Lower leg skin (tissue), 3 donors: ENCODE data around the gene RPS6KL1.

Source experiments
- CTCF ChIP-seq, 3 donors: fragments of 450-650 bp; IDR thresholded peaks; one replicate each; pipeline ENCODE4 v1.5.1; 2016; ENCODE audit warnings: antibody characterized with exemption in 3 of 3, mild to moderate bottlenecking in 3 of 3, moderate library complexity in 2 of 3
- POLR2A ChIP-seq, 2 donors: fragments of 450-650 bp; IDR thresholded peaks; one replicate each; pipeline ENCODE4 v1.6.1; 2016 to 2017; ENCODE audit warnings: antibody characterized with exemption in 2 of 2, mild to moderate bottlenecking in 1 of 2, moderate library complexity in 1 of 2

- TF ChIP-seq CTCF (IDR thresholded peaks at IDR 0.05) (no peak), POLR2A (IDR thresholded peaks at IDR 0.05) (no peak)
These were observed 5.4 kb downstream of the RPS6KL1 start for GRCh38 chr14:74917646-74918081.
